ENCODE measurements around the gene RPS6KA5. TPM values are rescaled to one million over a fixed set of nuclear protein-coding genes. Genes with fewer than 3 reads are reported as not detected.

RPS6KA5 gene
- total RNA-seq, 1 experiment from 2014 or later, result 2.6 TPM

GRCh38 chr14:90987140-90987539 lies 73.3 kb downstream of the RPS6KA5 start:
- no TSS peak for BruUV-seq (replicated peaks)
- ChIA-PET POLR2A (no interaction called here), CTCF (no interaction called here)
- H3K9me3 ChIP-seq (ENCODE audit: control insufficient read depth, insufficient read depth, low read depth, low read length), result no peaks in the 10 kb centered on the region
- DNase-seq (ENCODE audit: low read depth, low spot score) (no peak), ATAC-seq (no peak)
- in situ Hi-C loops (cut with HindIII; ENCODE audit: low pct_unique_long_range_greater_than_20kb, low sequenced_read_pairs) (no loop called here), intact Hi-C loops (cut with micrococcal nuclease; ENCODE audit: unreplicated experiment) (no loop called here)
- H3K27ac ChIP-seq (ENCODE audit: low read length), result no peak overlapping the region
- no peaks in the 10 kb centered on the region for H3K36me3 ChIP-seq (ENCODE audit: control insufficient read depth, insufficient read depth, low read length)
- no peak overlapping the region for H3K4me3 ChIP-seq (ENCODE audit: low read depth in 2 of 2, low read length in 2 of 2)
- H3K27me3 ChIP-seq (ENCODE audit: control insufficient read depth, insufficient read depth, low read length), result no peaks in the 10 kb centered on the region
- H3K4me1 ChIP-seq (ENCODE audit: control insufficient read depth, insufficient read depth, low read length), result no peaks in the 10 kb centered on the region
- TF ChIP-seq, protein P1, sequence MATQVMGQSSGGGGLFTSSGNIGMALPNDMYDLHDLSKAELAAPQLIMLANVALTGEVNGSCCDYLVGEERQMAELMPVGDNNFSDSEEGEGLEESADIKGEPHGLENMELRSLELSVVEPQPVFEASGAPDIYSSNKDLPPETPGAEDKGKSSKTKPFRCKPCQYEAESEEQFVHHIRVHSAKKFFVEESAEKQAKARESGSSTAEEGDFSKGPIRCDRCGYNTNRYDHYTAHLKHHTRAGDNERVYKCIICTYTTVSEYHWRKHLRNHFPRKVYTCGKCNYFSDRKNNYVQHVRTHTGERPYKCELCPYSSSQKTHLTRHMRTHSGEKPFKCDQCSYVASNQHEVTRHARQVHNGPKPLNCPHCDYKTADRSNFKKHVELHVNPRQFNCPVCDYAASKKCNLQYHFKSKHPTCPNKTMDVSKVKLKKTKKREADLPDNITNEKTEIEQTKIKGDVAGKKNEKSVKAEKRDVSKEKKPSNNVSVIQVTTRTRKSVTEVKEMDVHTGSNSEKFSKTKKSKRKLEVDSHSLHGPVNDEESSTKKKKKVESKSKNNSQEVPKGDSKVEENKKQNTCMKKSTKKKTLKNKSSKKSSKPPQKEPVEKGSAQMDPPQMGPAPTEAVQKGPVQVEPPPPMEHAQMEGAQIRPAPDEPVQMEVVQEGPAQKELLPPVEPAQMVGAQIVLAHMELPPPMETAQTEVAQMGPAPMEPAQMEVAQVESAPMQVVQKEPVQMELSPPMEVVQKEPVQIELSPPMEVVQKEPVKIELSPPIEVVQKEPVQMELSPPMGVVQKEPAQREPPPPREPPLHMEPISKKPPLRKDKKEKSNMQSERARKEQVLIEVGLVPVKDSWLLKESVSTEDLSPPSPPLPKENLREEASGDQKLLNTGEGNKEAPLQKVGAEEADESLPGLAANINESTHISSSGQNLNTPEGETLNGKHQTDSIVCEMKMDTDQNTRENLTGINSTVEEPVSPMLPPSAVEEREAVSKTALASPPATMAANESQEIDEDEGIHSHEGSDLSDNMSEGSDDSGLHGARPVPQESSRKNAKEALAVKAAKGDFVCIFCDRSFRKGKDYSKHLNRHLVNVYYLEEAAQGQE (IDR thresholded peaks at IDR 0.05; ENCODE audit: insufficient read depth in 1 of 2, low read depth in 2 of 2, low read length in 1 of 2), result no peak
- TF ChIP-seq POLR2AphosphoS5 (IDR thresholded peaks at IDR 0.05; ENCODE audit: low read depth, low read length) (no peak), SIN3A (IDR thresholded peaks at IDR 0.05; ENCODE audit: borderline replicate concordance, insufficient read depth, low read depth, low read length) (no peak), CTCF (IDR thresholded peaks at IDR 0.05) (no peak)

DNA sequence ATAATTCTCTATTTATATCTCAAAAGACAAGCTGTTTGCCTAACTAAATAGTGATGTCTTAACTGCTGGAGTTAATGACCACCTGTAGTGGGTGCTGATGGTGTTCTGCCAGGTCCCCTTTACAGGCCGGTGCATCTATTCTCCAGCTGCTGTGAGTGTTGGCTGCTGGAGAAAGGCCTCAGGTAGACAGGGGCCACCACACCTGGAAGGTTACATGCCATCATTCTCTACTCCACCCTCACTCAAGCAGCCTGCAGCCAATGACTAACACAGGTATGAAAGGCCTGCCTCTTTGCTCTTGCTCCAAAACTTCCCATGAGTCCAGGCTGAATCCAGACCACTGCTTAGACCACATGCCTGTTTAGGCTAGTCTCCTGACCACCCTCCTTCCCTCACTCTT lies 73.9 kb downstream of the RPS6KA5 start:
- H3K4me1 ChIP-seq (ENCODE audit: control insufficient read depth, insufficient read depth, low read length), result no peaks in the 10 kb centered on the region
- H3K36me3 ChIP-seq (ENCODE audit: control insufficient read depth, insufficient read depth, low read length), result no peaks in the 10 kb centered on the region
- ChIA-PET POLR2A (no interaction called here), CTCF (no interaction called here)
- no peak overlapping the region for H3K27ac ChIP-seq (ENCODE audit: low read length)
- in situ Hi-C loops (cut with HindIII; ENCODE audit: low pct_unique_long_range_greater_than_20kb, low sequenced_read_pairs), result no loop called here
- ATAC-seq (no peak), DNase-seq (ENCODE audit: low read depth, low spot score) (no peak)
- no peak overlapping the region for H3K4me3 ChIP-seq (ENCODE audit: low read depth in 2 of 2, low read length in 2 of 2)
- TF ChIP-seq POLR2AphosphoS5 (IDR thresholded peaks at IDR 0.05; ENCODE audit: low read depth, low read length), result no peak
- no peak for TF ChIP-seq TCF7L2 (IDR thresholded peaks at IDR 0.05; ENCODE audit: low read depth, low read length)
- TF ChIP-seq CTCF (IDR thresholded peaks at IDR 0.05), result no peak
- no peak for TF ChIP-seq SIN3A (IDR thresholded peaks at IDR 0.05; ENCODE audit: borderline replicate concordance, insufficient read depth, low read depth, low read length)
- TF ChIP-seq, protein P1 (IDR thresholded peaks at IDR 0.05; ENCODE audit: insufficient read depth in 1 of 2, low read depth in 2 of 2, low read length in 1 of 2), result no peak
- intact Hi-C loops (cut with micrococcal nuclease; ENCODE audit: unreplicated experiment), result no loop called here
- H3K27me3 ChIP-seq (ENCODE audit: control insufficient read depth, insufficient read depth, low read length), result no peaks in the 10 kb centered on the region
- no TSS peak for BruUV-seq (replicated peaks)
- H3K9me3 ChIP-seq (ENCODE audit: control insufficient read depth, insufficient read depth, low read depth, low read length), result no peaks in the 10 kb centered on the region
